Activated CD8-positive, alpha-beta memory T cell treated with anti-CD3 and anti-CD28 coated beads, Interleukin-2, amount 50 U/mL, for 24 hours (primary cell): ENCODE measurements around the gene TRIP10.
"Not testable (repeated sequence)": the region's sequence is repeated elsewhere in the genome, so short reads cannot be mapped to it uniquely, and the experiment has no call there.

Experiments
- DNase-seq: peaks from one replicate; pipeline ENCODE4 v3.0.0-alpha.2; 2020; ENCODE audit errors: extremely low read depth

The TRIP10 gene

DNA sequence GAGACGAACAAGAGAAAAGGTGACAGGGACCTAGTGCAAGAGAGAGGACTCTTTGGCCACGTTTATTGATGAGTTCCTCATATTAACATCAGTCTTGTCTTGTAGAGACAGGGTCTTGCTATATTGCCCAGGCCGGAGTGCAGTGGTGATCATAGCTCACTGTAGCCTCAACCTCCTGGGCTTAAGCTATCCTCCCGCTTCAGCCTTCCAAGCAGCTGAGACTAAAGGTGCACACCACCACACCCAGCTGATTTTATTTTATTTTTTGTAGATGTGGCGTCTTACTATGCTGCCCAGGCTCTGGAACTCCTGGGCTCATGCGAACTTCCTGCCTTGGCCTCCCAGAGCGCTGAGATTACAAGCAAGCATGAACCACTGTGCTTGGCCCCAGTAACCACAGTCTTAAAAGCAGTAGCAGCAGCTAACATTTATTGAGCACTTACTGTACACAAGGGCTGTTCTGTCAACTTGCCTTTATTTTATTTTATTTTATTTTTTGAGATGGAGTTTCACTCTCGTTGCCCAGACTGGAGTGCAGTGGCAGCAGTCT, 28.8 kb downstream of the TRIP10 start:
- no peak for DNase-seq

DNA sequence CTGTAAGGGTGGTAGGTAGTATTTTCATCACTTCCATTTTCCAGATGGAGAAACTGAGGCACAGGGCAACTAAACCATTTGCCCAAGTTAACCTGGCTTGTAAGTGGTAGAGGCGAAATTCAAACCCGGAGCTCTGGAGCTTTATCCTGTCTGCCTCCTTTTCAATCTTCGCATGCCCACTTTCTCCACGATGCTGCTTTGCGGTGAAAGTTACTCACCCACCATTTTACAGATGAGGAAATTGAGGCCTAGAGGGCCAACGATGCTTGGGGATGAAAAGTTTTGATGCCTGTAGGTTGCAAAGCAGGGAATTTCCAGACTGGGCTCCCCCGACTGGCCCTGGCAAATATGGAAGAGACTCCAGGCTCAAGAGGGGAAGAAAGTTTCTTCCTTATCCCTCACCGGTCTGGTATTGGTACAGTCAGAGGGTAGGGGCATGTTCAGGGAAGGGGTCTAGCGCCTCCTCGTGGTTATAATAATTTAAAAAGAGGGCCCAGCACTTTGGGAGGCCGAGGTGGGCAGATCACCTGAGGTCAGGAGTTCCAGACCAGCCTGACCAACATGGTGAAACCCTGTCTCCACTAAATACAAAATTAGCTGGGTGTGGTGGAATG, 29.6 kb downstream of the TRIP10 start:
- no peak for DNase-seq

DNA sequence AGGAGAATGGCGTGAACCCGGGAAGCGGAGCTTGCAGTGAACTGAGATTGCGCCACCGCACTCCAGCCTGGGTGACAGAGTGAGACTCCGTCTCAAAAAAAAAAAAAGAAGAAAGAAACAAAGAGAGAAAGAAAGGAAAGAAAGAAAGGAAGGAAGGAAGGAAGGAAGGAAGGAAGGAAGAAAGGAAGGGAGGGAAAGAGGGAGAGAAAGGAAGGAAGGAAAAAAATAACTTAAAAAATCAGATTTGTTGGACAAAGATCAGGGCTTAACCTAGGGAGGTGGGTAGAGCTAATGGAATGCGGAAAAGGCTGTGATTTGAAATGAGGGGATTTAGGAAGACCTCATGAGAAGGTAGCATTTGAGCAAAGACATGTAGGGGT, 32.2 kb downstream of the TRIP10 start:
- not testable (repeated sequence) for DNase-seq

DNA sequence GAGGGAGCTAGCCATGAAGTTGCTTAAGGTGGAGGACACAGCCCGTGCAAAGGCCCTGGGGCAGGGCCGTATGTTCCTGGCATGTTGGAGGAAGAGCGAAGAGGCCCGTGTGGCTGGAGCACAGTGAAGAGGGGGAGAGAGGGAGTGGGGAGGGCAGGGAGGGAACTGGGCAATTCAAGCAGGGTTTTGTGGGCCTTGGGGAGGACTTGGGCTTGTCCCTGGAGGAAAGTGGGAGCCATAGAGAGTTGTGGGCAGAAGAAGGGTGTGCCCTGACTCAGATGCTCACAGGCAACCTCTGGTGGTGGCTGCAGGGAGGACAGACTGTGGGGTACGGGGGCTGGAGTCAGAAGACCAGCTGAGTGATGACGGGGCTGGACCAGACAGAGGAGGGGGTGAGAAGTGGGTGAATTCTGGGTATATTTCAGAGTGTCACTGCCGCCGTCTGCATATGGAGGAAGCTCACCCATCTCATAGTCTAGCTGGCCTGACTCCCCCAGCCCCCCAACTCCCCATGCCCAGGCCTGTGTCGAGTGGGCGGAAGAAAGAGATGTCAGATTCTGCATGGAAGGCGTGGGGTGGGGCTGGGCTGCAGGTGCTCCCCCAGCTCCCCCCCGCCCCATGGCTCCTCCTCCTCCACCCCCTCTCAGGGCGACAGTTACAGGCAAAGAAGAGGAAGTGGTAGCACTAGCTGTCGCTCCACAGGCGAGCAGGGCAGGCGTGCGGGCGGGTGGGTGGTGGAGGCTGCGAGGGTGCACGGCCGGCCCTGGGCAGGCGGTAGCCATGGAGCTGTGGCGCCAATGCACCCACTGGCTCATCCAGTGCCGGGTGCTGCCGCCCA, 32.8 kb downstream of the TRIP10 start, which contains the start of gene VAV1:
TSS of gene VAV1 (plus strand) at position 681 of the 838 bp plus-strand sequence. CDS start at position 781, 100 bp downstream.
- peak; percentile 46 for DNase-seq

- DNase-seq: no peak
Observed at GRCh38 chr19:6772866-6773322, 33.4 kb downstream of the TRIP10 start.

- DNase-seq: peak; percentile 44
Observed at GRCh38 chr19:6773323-6773931, 33.9 kb downstream of the TRIP10 start.

GRCh38 chr19:6774821-6775707, 35.6 kb downstream of the TRIP10 start:
- no peak for DNase-seq

DNA sequence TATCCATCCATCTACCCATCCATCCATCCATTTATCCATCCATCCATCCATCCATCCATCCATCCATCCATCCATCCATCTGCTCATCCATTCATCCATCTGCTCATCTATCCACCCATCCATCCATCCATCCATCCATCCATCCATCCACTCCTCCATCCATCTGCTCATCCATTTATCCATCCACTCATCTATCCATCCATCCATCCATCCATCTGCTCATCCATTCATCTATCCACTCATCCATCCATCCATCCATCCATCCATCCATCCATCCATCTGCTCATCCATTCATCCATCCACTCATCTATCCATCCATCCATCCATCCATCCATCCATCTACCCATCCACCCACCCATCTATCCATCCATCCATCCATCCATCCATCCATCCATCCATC, 36.6 kb downstream of the TRIP10 start:
- not testable (repeated sequence) for DNase-seq

DNA sequence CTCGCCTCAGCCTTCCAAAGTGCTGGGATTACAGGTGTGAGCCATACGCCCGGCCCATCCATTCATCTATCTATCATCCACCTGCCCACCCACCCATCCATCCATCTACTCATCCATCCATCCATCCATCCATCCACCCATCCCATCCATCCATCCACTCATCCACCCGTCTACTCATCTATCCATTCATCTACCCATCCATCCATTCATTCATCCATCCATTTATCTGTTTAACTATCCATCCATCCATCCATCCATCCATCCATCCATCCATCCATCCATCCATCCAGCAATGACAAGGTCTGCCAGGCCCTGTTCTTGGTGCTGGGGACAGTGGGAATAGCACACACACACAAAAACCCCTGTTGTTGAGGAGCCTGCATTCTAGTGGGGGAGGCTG, 37.5 kb downstream of the TRIP10 start:
- DNase-seq: no peak

GRCh38 chr19:6777434-6777833, 38.0 kb downstream of the TRIP10 start:
- DNase-seq: no peak

- no peak for DNase-seq
Observed at GRCh38 chr19:6778386-6778785, 38.9 kb downstream of the TRIP10 start.

- DNase-seq: no peak
Observed at GRCh38 chr19:6779206-6779605, 39.7 kb downstream of the TRIP10 start.

DNA sequence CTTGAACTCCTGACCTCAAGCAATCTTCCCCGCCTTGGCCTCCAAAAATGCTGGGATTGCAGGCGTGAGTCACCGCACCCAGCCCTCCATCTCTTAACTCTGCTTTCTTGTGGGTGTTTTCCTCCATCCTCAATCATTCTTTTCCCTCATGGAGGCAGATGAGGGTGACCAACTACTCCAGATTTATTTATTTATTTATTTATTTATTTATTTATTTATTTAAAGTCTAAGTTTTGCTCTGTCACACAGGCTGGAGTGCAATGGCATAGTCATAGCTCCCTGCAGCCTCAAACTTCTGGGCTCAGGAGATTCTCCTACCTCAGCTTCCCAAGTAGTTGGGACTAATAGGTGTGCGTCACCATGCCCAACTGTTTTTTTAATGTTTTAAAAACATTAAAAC, 47.9 kb downstream of the TRIP10 start:
- DNase-seq: no peak

DNA sequence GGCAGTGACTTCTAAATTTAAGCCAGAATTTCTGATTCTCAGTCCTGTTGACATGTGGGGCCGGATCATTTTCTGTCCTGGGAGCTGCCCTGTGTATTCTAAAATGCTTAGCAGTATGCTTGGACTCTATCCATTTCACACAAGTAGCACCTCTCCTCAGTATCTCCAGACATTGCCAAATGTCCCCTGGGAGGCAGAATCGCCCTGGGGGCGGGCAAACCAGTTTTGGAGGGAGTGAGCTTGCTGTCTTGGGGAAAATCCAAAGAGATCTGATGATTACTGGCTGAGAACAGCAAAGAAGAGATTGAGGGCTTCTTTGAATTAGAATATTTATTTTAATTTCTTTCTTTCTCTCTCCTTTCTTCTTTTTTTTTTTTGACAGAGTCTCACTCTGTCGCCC, 49.4 kb downstream of the TRIP10 start:
- DNase-seq: no peak

- DNase-seq: no peak
Observed at GRCh38 chr19:6790194-6791128, 51.0 kb downstream of the TRIP10 start.

GRCh38 chr19:6791237-6791636, 51.8 kb downstream of the TRIP10 start:
- no peak for DNase-seq

GRCh38 chr19:6793411-6793810, 53.9 kb downstream of the TRIP10 start:
- no peak for DNase-seq

DNA sequence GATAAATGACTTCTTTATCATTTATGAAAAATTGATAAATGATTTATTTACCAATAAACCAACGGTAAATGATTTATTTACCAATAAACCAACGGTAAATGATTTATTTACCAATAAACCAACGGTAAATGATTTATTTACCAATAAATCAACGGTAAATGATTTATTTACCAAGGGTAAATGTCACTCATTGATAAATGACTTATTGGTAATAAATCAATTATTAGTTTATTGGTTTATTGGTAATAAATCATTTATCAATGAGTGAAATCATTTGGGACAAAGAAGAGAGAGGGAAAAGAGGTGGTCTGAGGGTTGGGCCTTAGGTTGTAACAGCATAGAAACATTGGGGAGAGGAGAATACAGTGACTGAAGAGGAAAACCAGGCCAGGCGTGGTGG, 54.5 kb downstream of the TRIP10 start:
- DNase-seq: no peak

DNA sequence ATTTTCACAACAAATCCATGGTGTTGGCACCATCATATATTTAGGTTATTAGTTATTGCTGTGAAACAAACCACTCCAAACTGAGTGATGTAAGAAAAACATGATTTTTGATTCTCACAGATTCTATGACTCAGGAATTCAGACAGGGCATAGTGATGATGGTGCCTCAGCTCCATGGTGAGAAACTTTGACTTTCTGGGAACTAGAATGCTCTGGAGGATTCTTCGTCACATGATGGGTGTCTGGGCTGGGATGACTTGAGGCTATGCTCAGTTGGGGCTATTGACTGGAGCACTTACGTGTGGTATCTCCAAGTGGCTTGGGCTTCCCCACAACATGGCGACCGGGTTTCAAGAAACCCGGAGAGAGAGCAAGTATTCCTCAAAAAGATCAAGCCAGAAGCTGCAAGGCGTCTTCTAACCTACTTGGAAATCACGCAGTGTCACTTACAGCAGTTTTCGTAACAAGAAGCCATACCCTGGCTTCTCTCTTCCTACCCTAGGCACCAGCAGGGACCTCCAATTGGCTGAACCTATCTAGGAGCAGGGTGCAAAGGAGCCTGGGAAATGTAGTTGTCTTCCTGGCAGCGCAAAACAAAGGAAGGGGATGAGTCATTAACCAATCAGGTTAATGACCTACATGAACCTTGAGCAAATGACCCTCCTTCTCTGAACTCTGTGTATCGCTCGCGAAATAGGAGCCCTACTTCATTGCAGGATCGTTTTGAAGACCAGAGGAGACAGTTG, 55.4 kb downstream of the TRIP10 start:
- no peak for DNase-seq

DNA sequence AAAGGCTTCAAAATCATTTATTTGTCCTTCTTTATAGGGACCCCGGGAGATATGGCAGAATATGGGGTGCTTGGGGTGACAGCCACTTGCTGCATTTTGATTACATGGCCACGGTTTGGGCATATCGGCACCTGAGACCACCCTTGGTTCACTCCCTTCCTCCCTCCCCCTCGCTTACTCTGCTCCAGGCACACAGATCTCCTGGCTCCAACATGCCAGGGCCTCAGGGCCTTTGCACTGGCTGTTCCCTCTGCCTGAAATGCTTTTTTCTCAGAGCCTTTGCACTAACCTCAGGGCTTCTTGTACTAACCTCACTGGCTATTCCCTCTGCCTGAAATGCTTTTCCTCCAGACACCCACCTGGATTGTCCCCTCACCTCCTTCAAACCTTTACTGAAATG, 56.8 kb downstream of the TRIP10 start:
- no peak for DNase-seq
